ENCODE measurements around the gene FGD4.

The FGD4 gene

GRCh38 chr12:32457251-32458025 lies 58.1 kb downstream of the FGD4 start:
- FAIRE-seq = no peak

- FAIRE-seq = no peak
Measured at GRCh38 chr12:32460638-32461037, 61.3 kb downstream of the FGD4 start.

GRCh38 chr12:32462908-32463307 lies 63.5 kb downstream of the FGD4 start:
- FAIRE-seq = no peak

GRCh38 chr12:32466187-32466586 lies 66.8 kb downstream of the FGD4 start:
- FAIRE-seq = no peak

GRCh38 chr12:32466986-32467711 lies 67.8 kb downstream of the FGD4 start:
- FAIRE-seq = no peak

- no peak for FAIRE-seq
Measured at GRCh38 chr12:32467959-32468863, 68.9 kb downstream of the FGD4 start.

GRCh38 chr12:32470936-32471470 lies 71.6 kb downstream of the FGD4 start:
- no peak for FAIRE-seq

- no peak for FAIRE-seq
Measured at GRCh38 chr12:32471591-32472001, 72.2 kb downstream of the FGD4 start.

GRCh38 chr12:32475724-32476123 lies 76.4 kb downstream of the FGD4 start:
- no peak for FAIRE-seq

- FAIRE-seq = no peak
Measured at GRCh38 chr12:32476446-32476845, 77.1 kb downstream of the FGD4 start.

- FAIRE-seq = no peak
Measured at GRCh38 chr12:32477714-32478113, 78.4 kb downstream of the FGD4 start.

GRCh38 chr12:32478166-32478565 lies 78.8 kb downstream of the FGD4 start:
- no peak for FAIRE-seq

GRCh38 chr12:32478858-32479725 lies 79.7 kb downstream of the FGD4 start:
- no peak for FAIRE-seq

- FAIRE-seq = no peak
Measured at GRCh38 chr12:32482226-32482625, 82.9 kb downstream of the FGD4 start.

GRCh38 chr12:32483499-32483898 lies 84.1 kb downstream of the FGD4 start:
- FAIRE-seq = no peak

GRCh38 chr12:32483993-32484392 lies 84.6 kb downstream of the FGD4 start:
- FAIRE-seq = no peak

- FAIRE-seq = no peak
Measured at GRCh38 chr12:32486158-32486557, 86.8 kb downstream of the FGD4 start.

- FAIRE-seq = no peak
Measured at GRCh38 chr12:32488132-32488531, 88.8 kb downstream of the FGD4 start.

- FAIRE-seq = no peak
Measured at GRCh38 chr12:32489070-32489469, 89.7 kb downstream of the FGD4 start.

- FAIRE-seq = no peak
Measured at GRCh38 chr12:32490801-32491200, 91.4 kb downstream of the FGD4 start.

- no peak for FAIRE-seq
Measured at GRCh38 chr12:32493282-32493681, 93.9 kb downstream of the FGD4 start.

GRCh38 chr12:32494656-32495055 lies 95.3 kb downstream of the FGD4 start:
- FAIRE-seq = no peak
